ENCODE data around the gene PCDH17. TPM values are rescaled to one million over a fixed set of nuclear protein-coding genes. Genes with fewer than 3 reads are reported as not detected.

PCDH17 gene, protein sequence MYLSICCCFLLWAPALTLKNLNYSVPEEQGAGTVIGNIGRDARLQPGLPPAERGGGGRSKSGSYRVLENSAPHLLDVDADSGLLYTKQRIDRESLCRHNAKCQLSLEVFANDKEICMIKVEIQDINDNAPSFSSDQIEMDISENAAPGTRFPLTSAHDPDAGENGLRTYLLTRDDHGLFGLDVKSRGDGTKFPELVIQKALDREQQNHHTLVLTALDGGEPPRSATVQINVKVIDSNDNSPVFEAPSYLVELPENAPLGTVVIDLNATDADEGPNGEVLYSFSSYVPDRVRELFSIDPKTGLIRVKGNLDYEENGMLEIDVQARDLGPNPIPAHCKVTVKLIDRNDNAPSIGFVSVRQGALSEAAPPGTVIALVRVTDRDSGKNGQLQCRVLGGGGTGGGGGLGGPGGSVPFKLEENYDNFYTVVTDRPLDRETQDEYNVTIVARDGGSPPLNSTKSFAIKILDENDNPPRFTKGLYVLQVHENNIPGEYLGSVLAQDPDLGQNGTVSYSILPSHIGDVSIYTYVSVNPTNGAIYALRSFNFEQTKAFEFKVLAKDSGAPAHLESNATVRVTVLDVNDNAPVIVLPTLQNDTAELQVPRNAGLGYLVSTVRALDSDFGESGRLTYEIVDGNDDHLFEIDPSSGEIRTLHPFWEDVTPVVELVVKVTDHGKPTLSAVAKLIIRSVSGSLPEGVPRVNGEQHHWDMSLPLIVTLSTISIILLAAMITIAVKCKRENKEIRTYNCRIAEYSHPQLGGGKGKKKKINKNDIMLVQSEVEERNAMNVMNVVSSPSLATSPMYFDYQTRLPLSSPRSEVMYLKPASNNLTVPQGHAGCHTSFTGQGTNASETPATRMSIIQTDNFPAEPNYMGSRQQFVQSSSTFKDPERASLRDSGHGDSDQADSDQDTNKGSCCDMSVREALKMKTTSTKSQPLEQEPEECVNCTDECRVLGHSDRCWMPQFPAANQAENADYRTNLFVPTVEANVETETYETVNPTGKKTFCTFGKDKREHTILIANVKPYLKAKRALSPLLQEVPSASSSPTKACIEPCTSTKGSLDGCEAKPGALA (N-terminal part only)
- 12.1 and 16.6 TPM in 2 replicates for total RNA-seq (ENCODE audit: low replicate concordance)
- long read RNA-seq, full-length matches to known transcripts = 1 of 6 reads
- long read RNA-seq, partial matches to known transcripts = 1 of 6 reads
- long read RNA-seq, other reads (novel, unspliced or antisense) = 4 of 6 reads

DNA sequence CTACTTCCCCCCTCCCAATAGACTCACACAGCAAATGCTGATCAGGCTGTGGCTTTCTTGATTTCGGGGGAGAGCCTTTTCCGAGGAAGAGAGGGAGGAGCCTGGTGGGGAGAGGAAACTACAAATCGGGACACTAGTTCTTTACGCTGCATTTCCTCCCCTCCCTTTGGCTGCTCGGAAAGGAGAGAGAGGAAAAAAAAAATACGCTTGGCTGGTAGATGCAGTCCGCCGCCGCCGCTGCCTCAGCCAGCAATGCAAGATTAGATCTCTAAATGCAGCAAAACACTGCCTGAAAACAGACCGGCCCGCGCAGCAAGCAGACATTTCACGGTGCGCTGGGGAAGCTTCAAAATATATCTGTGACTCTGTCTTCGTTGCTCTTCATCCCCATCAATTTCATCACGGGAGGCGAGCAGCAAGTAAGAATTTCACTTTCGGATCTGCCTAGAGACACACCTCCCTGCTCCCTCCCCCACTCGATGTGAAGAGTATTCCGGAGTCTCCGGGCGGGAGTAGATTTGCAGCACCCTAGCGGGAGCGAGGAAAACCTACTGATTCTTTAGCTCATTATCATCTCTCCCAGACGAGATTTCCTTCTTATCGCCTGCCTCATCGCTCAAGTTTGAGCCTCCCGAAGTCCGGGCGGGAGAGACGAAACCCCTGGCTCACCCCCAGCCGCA lies at the start of gene PCDH17:
Gene PCDH17 (plus strand): TSS at position 149 of the 680 bp plus-strand sequence. CDS start 803 bp downstream, outside the sequence.
- Mint-ChIP-seq H3K27ac (peak within 1 kb of the TSS; percentile 82), H3K4me3 (peak within 1 kb of the TSS; percentile 96), H3K27me3 (peaks cover 78% of the 10 kb centered on the region), H3K36me3 (no peaks in the 10 kb centered on the region), H3K9me3 (no peaks in the 10 kb centered on the region), H3K4me1 (ENCODE audit: unreplicated experiment) (peaks cover 24% of the 10 kb centered on the region)
- TF ChIP-seq, protein P1, sequence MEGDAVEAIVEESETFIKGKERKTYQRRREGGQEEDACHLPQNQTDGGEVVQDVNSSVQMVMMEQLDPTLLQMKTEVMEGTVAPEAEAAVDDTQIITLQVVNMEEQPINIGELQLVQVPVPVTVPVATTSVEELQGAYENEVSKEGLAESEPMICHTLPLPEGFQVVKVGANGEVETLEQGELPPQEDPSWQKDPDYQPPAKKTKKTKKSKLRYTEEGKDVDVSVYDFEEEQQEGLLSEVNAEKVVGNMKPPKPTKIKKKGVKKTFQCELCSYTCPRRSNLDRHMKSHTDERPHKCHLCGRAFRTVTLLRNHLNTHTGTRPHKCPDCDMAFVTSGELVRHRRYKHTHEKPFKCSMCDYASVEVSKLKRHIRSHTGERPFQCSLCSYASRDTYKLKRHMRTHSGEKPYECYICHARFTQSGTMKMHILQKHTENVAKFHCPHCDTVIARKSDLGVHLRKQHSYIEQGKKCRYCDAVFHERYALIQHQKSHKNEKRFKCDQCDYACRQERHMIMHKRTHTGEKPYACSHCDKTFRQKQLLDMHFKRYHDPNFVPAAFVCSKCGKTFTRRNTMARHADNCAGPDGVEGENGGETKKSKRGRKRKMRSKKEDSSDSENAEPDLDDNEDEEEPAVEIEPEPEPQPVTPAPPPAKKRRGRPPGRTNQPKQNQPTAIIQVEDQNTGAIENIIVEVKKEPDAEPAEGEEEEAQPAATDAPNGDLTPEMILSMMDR (conservative IDR thresholded peaks at IDR 0.05) = peak; percentile 30
- no peak for DNase-seq (ENCODE audit: extremely low spot score, unreplicated experiment)

DNA sequence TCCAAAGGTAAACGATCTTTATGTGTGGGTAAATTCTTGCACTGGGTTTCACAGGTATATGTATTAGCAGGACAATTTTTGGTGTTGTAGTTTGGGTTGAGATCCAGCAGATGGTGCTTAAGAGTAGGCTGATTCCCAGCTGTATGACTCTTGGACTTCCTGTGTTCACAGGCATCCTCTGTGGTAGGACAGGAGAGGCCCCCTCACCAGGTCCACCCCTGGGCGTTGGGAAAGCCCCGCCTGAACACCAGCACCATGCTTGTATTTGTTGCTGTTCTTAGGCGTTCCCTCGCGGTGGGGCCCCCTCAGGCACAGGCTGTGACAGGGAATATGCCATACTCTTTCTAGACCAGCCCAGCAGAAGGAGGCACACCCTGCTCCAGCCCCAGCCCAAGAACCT lies 49.5 kb upstream of the PCDH17 start:
- Mint-ChIP-seq H3K4me3 (no peak overlapping the region), H3K36me3 (no peaks in the 10 kb centered on the region), H3K4me1 (ENCODE audit: unreplicated experiment) (no peaks in the 10 kb centered on the region), H3K27me3 (peaks cover 5% of the 10 kb centered on the region), H3K27ac (no peak overlapping the region), H3K9me3 (no peaks in the 10 kb centered on the region)
- TF ChIP-seq, protein P1 (conservative IDR thresholded peaks at IDR 0.05) = peak; percentile 21
- no peak for DNase-seq (ENCODE audit: extremely low spot score, unreplicated experiment)

DNA sequence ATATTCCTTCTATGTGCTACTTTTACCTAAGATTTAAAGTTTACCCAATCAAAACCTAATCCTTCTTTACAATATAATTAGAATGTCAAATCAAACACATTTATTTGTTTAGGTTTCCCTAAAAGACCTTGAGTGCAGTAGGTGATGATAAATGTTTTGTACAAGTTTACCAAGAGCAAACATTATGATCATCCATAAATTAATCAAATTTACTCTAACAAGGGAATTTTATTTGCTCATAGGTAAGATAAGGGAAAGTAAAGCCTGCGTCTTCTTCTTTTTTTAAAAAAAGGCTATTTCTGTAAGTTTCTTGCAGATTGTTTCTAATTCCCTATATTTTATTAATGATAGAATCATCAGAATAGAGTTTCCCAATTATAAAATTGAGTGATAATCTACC lies 48.0 kb upstream of the PCDH17 start:
- no peak overlapping the region for H3K27ac Mint-ChIP-seq
- no peak for DNase-seq (ENCODE audit: extremely low spot score, unreplicated experiment)
- peaks cover 5% of the 10 kb centered on the region for H3K27me3 Mint-ChIP-seq
- H3K4me1 Mint-ChIP-seq (ENCODE audit: unreplicated experiment) = no peaks in the 10 kb centered on the region
- TF ChIP-seq, protein P1 (conservative IDR thresholded peaks at IDR 0.05) = no peak
- no peaks in the 10 kb centered on the region for H3K36me3 Mint-ChIP-seq
- no peak overlapping the region for H3K4me3 Mint-ChIP-seq
- no peaks in the 10 kb centered on the region for H3K9me3 Mint-ChIP-seq

DNA sequence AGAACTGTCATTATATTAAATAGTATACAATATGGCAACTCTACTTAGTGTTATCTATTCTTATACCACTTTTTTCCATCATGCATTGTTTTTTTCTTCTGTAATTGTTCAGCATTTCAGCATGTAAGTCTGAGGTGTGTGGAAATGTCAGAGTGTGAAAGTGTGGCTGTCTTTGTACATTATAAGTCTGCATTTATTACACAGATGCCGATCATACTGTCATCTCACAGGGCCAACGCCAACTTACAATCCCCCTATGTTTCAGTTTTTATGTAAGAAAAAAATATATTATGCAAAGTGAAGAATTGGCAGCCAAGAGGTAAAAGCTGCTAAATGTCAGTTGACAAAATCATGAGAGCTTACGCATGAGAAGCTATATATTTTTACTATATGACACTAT lies 42.9 kb upstream of the PCDH17 start:
- no peak overlapping the region for H3K27ac Mint-ChIP-seq
- H3K27me3 Mint-ChIP-seq = no peaks in the 10 kb centered on the region
- TF ChIP-seq, protein P1 (conservative IDR thresholded peaks at IDR 0.05) = no peak
- DNase-seq (ENCODE audit: extremely low spot score, unreplicated experiment) = no peak
- no peaks in the 10 kb centered on the region for H3K4me1 Mint-ChIP-seq (ENCODE audit: unreplicated experiment)
- no peak overlapping the region for H3K4me3 Mint-ChIP-seq
- H3K9me3 Mint-ChIP-seq = no peaks in the 10 kb centered on the region
- H3K36me3 Mint-ChIP-seq = no peaks in the 10 kb centered on the region

DNA sequence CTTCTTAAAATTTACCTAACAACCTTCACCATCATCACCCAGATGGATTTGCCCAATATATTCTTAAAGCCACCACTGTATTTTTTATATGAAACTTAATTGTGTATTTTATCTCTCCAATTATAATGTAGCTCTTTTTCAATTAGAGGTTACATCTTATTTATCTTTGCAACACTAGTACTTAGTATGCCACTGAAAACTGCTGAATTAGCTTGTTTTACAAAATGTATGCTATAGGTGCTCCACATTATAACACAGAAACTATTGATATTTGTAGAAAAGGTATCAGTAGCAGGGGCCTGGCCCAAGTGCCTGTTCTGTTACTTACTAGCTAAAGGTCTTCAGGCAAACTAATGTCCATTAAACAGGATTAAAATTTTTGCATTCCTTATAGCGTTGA lies 35.8 kb upstream of the PCDH17 start:
- H3K36me3 Mint-ChIP-seq = no peaks in the 10 kb centered on the region
- no peaks in the 10 kb centered on the region for H3K9me3 Mint-ChIP-seq
- H3K4me1 Mint-ChIP-seq (ENCODE audit: unreplicated experiment) = no peaks in the 10 kb centered on the region
- DNase-seq (ENCODE audit: extremely low spot score, unreplicated experiment) = no peak
- TF ChIP-seq, protein P1 (conservative IDR thresholded peaks at IDR 0.05) = no peak
- H3K27me3 Mint-ChIP-seq = no peaks in the 10 kb centered on the region
- no peak overlapping the region for H3K4me3 Mint-ChIP-seq
- H3K27ac Mint-ChIP-seq = no peak overlapping the region

Measured in type B pancreatic cell (in vitro differentiated cells).